Liver (tissue), 9 donors: ENCODE measurements around the gene RAB39B. TPM values are rescaled to one million over a fixed set of nuclear protein-coding genes. Genes with fewer than 3 reads are reported as not detected.

Experiments
- DNase-seq: peaks from one replicate; pipeline ENCODE4 v3.0.0-alpha.2; 2017; ENCODE audit warnings: low spot score
- H3K27ac ChIP-seq, 2 donors: one replicate each; pipeline ENCODE4 v1.7.0; 2013; ENCODE audit warnings: inconsistent platforms in 2 of 2, low read length in 2 of 2, control low read depth in 1 of 2, low read depth in 1 of 2, mild to moderate bottlenecking in 1 of 2
- H3K27me3 ChIP-seq, 4 donors: one replicate each; pipeline versions ENCODE4 v1.6.1 to v1.7.0; 2013; ENCODE audit warnings: low read length in 3 of 4, inconsistent platforms in 1 of 4, mild to moderate bottlenecking in 1 of 4, moderate library complexity in 1 of 4; ENCODE audit not compliant: control insufficient read depth in 4 of 4, insufficient read depth in 4 of 4
- H3K36me3 ChIP-seq, 4 donors: one replicate each; pipeline versions ENCODE4 v1.6.1 to v1.7.0; 2013; ENCODE audit warnings: low read length in 3 of 4, mild to moderate bottlenecking in 3 of 4, low read depth in 1 of 4, moderate library complexity in 1 of 4; ENCODE audit not compliant: control insufficient read depth in 4 of 4, insufficient read depth in 3 of 4
- H3K4me1 ChIP-seq, 4 donors: one replicate each; pipeline versions ENCODE4 v1.6.1 to v1.7.0; 2013; ENCODE audit warnings: low read length in 3 of 4, mild to moderate bottlenecking in 3 of 4, moderate library complexity in 1 of 4; ENCODE audit not compliant: control insufficient read depth in 4 of 4, insufficient read depth in 4 of 4
- H3K4me3 ChIP-seq, 3 donors: one replicate each; pipeline versions ENCODE4 v1.6.1 to v1.7.0; 2013; ENCODE audit warnings: low read length in 3 of 3, control low read depth in 1 of 3, low read depth in 1 of 3, mild to moderate bottlenecking in 1 of 3
- H3K9ac ChIP-seq, 2 donors: one replicate each; pipeline ENCODE4 v1.7.0; 2013; ENCODE audit warnings: low read length in 2 of 2, mild to moderate bottlenecking in 2 of 2, moderate library complexity in 2 of 2, control low read depth in 1 of 2, low read depth in 1 of 2
- H3K9me3 ChIP-seq, 4 donors: one replicate each; pipeline versions ENCODE4 v1.6.1 to v1.7.0; 2013; ENCODE audit warnings: low read length in 3 of 4; ENCODE audit not compliant: control insufficient read depth in 4 of 4
- ATF3 ChIP-seq: IDR thresholded peaks from 2 replicates; pipeline ENCODE4 v1.6.1; 2016; ENCODE audit warnings: antibody characterized with exemption
- CTCF ChIP-seq: fragments of 150-350 bp; IDR thresholded peaks from 2 replicates; pipeline ENCODE4 v1.5.1; 2017; ENCODE audit warnings: improper control_type of control experiment, low read depth, low read length; ENCODE audit not compliant: missing input control
- EGR1 ChIP-seq, 2 donors: IDR thresholded peaks; 2 replicates each; pipeline ENCODE4 v1.6.1; 2016 to 2018; ENCODE audit warnings: antibody characterized with exemption in 2 of 2, low read depth in 2 of 2
- FOXA1 ChIP-seq: IDR thresholded peaks from 2 replicates; pipeline ENCODE4 v1.6.1; 2016; ENCODE audit warnings: antibody characterized with exemption
- GABPA ChIP-seq, 2 donors: IDR thresholded peaks in 1 of 2; conservative IDR thresholded peaks in 1 of 2; 2 replicates each; pipeline ENCODE4 v1.6.1; 2016; ENCODE audit warnings: antibody characterized with exemption in 2 of 2, mild to moderate bottlenecking in 1 of 2, moderate library complexity in 1 of 2
- JUND ChIP-seq, 2 donors: IDR thresholded peaks; 2 replicates each; pipeline ENCODE4 v1.6.1; 2016; ENCODE audit warnings: antibody characterized with exemption in 2 of 2
- MAX ChIP-seq: IDR thresholded peaks from 2 replicates; pipeline ENCODE4 v1.6.1; 2016; ENCODE audit warnings: antibody characterized with exemption
- NR2F2 ChIP-seq: IDR thresholded peaks from 2 replicates; pipeline ENCODE4 v1.6.1; 2016; ENCODE audit warnings: antibody characterized with exemption
- RAD21 ChIP-seq, 2 donors: IDR thresholded peaks; 2 replicates each; pipeline ENCODE4 v1.6.1; 2016; ENCODE audit warnings: antibody characterized with exemption in 2 of 2, mild to moderate bottlenecking in 2 of 2
- REST ChIP-seq: IDR thresholded peaks from 2 replicates; pipeline ENCODE4 v1.6.1; 2016; ENCODE audit warnings: antibody characterized with exemption, mild to moderate bottlenecking
- RXRA ChIP-seq, 2 donors: IDR thresholded peaks; 2 replicates each; pipeline ENCODE4 v1.6.1; 2017 to 2018; ENCODE audit warnings: antibody characterized with exemption in 2 of 2, mild to moderate bottlenecking in 1 of 2
- SP1 ChIP-seq: IDR thresholded peaks from 2 replicates; pipeline ENCODE4 v1.6.1; 2018; ENCODE audit warnings: antibody characterized with exemption, mild to moderate bottlenecking
- TAF1 ChIP-seq: conservative IDR thresholded peaks from 2 replicates; pipeline ENCODE4 v1.6.1; 2016; ENCODE audit warnings: antibody characterized with exemption, mild to moderate bottlenecking
- YY1 ChIP-seq: IDR thresholded peaks from 2 replicates; pipeline ENCODE4 v1.6.1; 2016; ENCODE audit warnings: antibody characterized with exemption, mild to moderate bottlenecking
- WGBS: extraction: QIAGEN DNeasy Blood & Tissue Kit; methylation state at CpG from one replicate; pipeline ENCODE4 v1.1.7; 2013; 5-methylcytosine and 5-hydroxymethylcytosine counted together
- polyA plus RNA-seq, 2 donors: library from polyadenylated mRNA; stranded (reverse) in 1 of 2; unstranded in 1 of 2; fragments of 200-250 nt in 1 of 2; fragments of >200 nt in 1 of 2; fragmentation: Nextera tagmentation in 1 of 2; extraction: Ambion mirVana in 1 of 2; gene quantifications; one replicate each; pipeline versions ENCODE4 v1.2.1 to v1.2.3, GENCODE V29; 2013 to 2015
- total RNA-seq, 2 donors: library from RNA; depleted of rRNA; stranded (reverse); fragments of >200 nt; gene quantifications; one replicate each; pipeline ENCODE4 v1.2.3, GENCODE V29; 2014
- donor health status: healthy.
- donor health status: healthy.
- donor health status: healthy.
- donor health status: healthy.
- donor health status: healthy.

The RAB39B gene
- total and polyA plus RNA-seq, 4 donors: 0.07 to 0.75 (median 0.17) TPM; not detected in 1

- Histone ChIP-seq H3K36me3 (peaks cover 0 to under 1% (median 0%) of the 10 kb centered on the region in 4 donors), H3K27ac (peak within 1 kb of the TSS; percentile 73 to 87), H3K9me3 (no peaks in the 10 kb centered on the region), H3K9ac (peak within 1 kb of the TSS in 1 of 2 donors; percentile 64), H3K4me1 (peaks cover 3 to 12% (median 3%) of the 10 kb centered on the region in 4 donors), H3K27me3 (no peaks in the 10 kb centered on the region), H3K4me3 (peak within 1 kb of the TSS; percentile 90 to 96 (median 93))
- WGBS: under 1% methylated on average over 53 of the region's 53 CpGs
- TF ChIP-seq CTCF (peak; percentile 36), RAD21 (IDR thresholded peaks at IDR 0.05) (peak in 1 of 2 donors; percentile 37), SP1 (peak; percentile 72), NR2F2 (no peak), YY1 (peak; percentile 98), TAF1 (peak; percentile 56), REST (peak; percentile 63), GABPA (IDR thresholded peaks at IDR 0.05 in 1 of 2, conservative IDR thresholded peaks at IDR 0.05 in 1 of 2) (no peak), JUND (IDR thresholded peaks at IDR 0.05) (no peak), FOXA1 (no peak), RXRA (IDR thresholded peaks at IDR 0.05) (peak in 1 of 2 donors; percentile 10)
- DNase-seq: peak; percentile 83
These were observed 47.9 kb downstream of the RAB39B start, which contains the start of gene VBP1 for GRCh38 chrX:155216179-155216939. TSS of gene VBP1 (plus strand) at chrX:155216460. CDS start at chrX:155216483, 23 bp downstream.

- Histone ChIP-seq H3K9ac (no peak overlapping the region), H3K27me3 (no peaks in the 10 kb centered on the region), H3K4me3 (peak overlapping the region; percentile 90 to 96 (median 93)), H3K36me3 (no peaks in the 10 kb centered on the region), H3K27ac (peak overlapping the region; percentile 28 to 56), H3K4me1 (peaks cover 3 to 12% (median 3%) of the 10 kb centered on the region in 4 donors), H3K9me3 (no peaks in the 10 kb centered on the region)
- WGBS: 39% methylated on average over 15 of the region's 15 CpGs
- DNase-seq: no peak
- TF ChIP-seq MAX (no peak), YY1 (no peak), FOXA1 (no peak), REST (no peak), ATF3 (no peak), EGR1 (IDR thresholded peaks at IDR 0.05; ENCODE audit: low read depth in 2 of 2) (no peak), SP1 (no peak), NR2F2 (no peak), TAF1 (no peak), RXRA (IDR thresholded peaks at IDR 0.05) (no peak)
These were observed 48.7 kb downstream of the RAB39B start for GRCh38 chrX:155215443-155216178.
